ENCODE results near the gene ARHGAP35.

GRCh38 chr19:46849610-46850009 is 11.2 kb upstream of the ARHGAP35 start:
- TF ChIP-seq CTCF (IDR thresholded peaks at IDR 0.05) (no peak), POLR2A (IDR thresholded peaks at IDR 0.05) (no peak)

All from right lobe of liver (tissue), 4 donors.